Upper lobe of left lung (tissue), 4 donors: ENCODE results near the gene CYBRD1.

Source experiments
- CTCF ChIP-seq, 6 experiments: fragments of 450-650 bp in 4 of 6; fragments of 200-600 bp in 2 of 6; sonication (generic) in 2 of 6; IDR thresholded peaks; one replicate each; pipeline ENCODE4 v1.5.1; 2016 to 2019; ENCODE audit warnings: antibody characterized with exemption in 6 of 6
- EP300 ChIP-seq, 4 donors: sonication (generic); formaldehyde crosslinking; IDR thresholded peaks; one replicate each; pipeline ENCODE4 v1.5.1; 2017; ENCODE audit warnings: antibody characterized with exemption in 4 of 4, control low read depth in 2 of 4
- POLR2AphosphoS5 ChIP-seq, 2 donors: sonication (generic); formaldehyde crosslinking; IDR thresholded peaks; one replicate each; pipeline ENCODE4 v1.5.1; 2017; ENCODE audit warnings: antibody characterized with exemption in 2 of 2

GRCh38 chr2:171491292-171491691 is 31.0 kb upstream of the CYBRD1 start:
- TF ChIP-seq EP300 (IDR thresholded peaks at IDR 0.05) (no peak), CTCF (IDR thresholded peaks at IDR 0.05) (no peak), POLR2AphosphoS5 (IDR thresholded peaks at IDR 0.05) (no peak)
